ENCODE measurements around the gene USP12.

USP12 gene

GRCh38 chr13:27132538-27132937 is 39.1 kb downstream of the USP12 start:
- in situ Hi-C loops (cut with HindIII; ENCODE audit: low sequenced_read_pairs) = no loop called here
- TF ChIP-seq CTCF (IDR thresholded peaks at IDR 0.05; ENCODE audit: low read depth, low read length, missing control alignments) = no peak
- DNase-seq (ENCODE audit: low read depth) = no peak
- no peak overlapping the region for H3K4me3 ChIP-seq (ENCODE audit: low read depth, low read length)

GRCh38 chr13:27131906-27132305 is 39.7 kb downstream of the USP12 start:
- H3K4me3 ChIP-seq (ENCODE audit: low read depth, low read length) = no peak overlapping the region
- in situ Hi-C loops (cut with HindIII; ENCODE audit: low sequenced_read_pairs) = no loop called here
- TF ChIP-seq CTCF (IDR thresholded peaks at IDR 0.05; ENCODE audit: low read depth, low read length, missing control alignments) = no peak
- DNase-seq (ENCODE audit: low read depth) = no peak

- no peak for TF ChIP-seq CTCF (IDR thresholded peaks at IDR 0.05; ENCODE audit: low read depth, low read length, missing control alignments)
- in situ Hi-C loops (cut with HindIII; ENCODE audit: low sequenced_read_pairs) = no loop called here
- no peak for DNase-seq (ENCODE audit: low read depth)
- no peak overlapping the region for H3K4me3 ChIP-seq (ENCODE audit: low read depth, low read length)
Observed at GRCh38 chr13:27130979-27131623, 40.5 kb downstream of the USP12 start.

GRCh38 chr13:27130223-27130978 is 41.2 kb downstream of the USP12 start:
- TF ChIP-seq CTCF (IDR thresholded peaks at IDR 0.05; ENCODE audit: low read depth, low read length, missing control alignments) = no peak
- in situ Hi-C loops (cut with HindIII; ENCODE audit: low sequenced_read_pairs) = no loop called here
- H3K4me3 ChIP-seq (ENCODE audit: low read depth, low read length) = no peak overlapping the region
- DNase-seq (ENCODE audit: low read depth) = no peak

DNA sequence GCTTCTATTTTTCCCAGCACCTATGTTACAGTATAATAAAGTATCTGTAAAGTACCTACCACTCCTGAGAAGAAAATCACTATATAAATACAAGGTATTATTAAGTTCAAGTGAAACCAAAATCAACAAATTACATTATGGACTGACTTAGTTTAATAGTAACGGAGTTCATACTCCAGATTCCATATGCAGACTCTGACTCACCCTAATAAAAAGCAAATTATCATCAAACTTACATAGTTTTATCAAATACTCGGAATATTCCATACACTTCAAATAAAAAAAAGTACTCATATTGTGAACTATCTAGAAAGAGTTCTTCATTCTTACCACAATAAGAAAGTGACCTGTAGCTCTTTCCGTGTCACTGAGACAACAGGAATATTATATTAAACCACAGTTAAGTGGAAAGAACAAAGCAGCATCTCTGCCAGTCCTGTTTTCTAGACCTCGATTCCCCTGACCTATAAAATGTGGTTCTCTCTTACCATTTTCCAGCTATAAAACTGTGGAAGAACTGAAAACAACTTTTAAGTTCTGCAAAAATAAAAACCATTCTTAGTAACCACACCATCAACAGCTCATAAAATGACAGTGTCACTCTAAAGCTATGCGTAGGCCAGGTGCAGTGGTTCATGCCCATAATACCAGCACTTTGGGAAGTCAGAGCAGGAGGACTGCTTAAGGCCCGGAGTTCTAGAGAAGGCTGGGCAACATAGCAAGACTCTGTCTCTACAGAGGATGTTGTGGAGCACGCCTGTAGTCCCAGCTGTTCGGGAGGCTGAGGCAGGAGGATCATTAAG is 42.6 kb downstream of the USP12 start:
- in situ Hi-C loops (cut with HindIII; ENCODE audit: low sequenced_read_pairs) = no loop called here
- DNase-seq (ENCODE audit: low read depth) = no peak

More for the DNA sequence above, 42.6 kb downstream of the USP12 start:
- no peak overlapping the region for H3K4me3 ChIP-seq (ENCODE audit: low read depth, low read length)
- TF ChIP-seq CTCF (IDR thresholded peaks at IDR 0.05; ENCODE audit: low read depth, low read length, missing control alignments) = no peak

Measured in astrocyte of the cerebellum (primary cell).